Measurements from ENCODE around the gene CRYBG2.
"Not testable (repeated sequence)": the region's sequence is repeated elsewhere in the genome, so short reads cannot be mapped to it uniquely, and the experiment has no call there.

Gene CRYBG2

DNA sequence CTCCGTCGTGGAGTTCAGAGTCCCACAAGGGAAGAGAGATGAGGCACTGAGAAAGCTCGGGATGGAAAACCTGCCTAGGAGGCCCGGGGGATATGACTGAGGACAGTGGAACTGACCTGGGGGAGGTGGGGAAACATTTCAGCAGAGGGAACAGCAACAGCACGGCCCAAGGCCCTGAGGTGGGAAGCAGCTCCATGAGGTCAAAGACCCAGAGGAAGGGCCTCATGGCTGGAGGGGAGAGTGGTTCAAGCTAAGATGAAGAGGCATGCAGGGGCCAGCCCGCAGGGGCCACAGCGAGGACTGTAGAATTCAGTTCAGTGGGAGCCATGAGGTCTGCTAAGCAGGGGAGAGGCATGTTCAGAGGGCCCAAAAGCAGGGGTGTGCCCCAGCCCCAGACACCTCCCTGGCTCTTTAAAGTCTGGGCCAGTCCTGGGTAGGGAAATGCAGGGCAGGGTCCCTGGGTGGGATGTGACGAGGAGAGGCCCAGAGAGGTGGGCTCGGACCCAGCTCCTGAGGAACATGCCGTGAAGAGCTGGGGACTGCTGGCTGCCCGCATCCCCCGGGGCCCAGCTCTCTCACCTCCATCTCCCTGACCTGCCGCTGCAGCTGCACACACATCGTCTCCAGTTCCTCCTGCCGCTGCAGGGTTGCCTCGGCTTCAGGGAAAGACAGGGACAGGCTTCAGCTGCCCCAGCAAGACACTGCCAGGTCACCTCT, 57.4 kb downstream of the CRYBG2 start:
- FAIRE-seq: no peak
- no peak for DNase-seq (ENCODE audit: low spot score)

DNA sequence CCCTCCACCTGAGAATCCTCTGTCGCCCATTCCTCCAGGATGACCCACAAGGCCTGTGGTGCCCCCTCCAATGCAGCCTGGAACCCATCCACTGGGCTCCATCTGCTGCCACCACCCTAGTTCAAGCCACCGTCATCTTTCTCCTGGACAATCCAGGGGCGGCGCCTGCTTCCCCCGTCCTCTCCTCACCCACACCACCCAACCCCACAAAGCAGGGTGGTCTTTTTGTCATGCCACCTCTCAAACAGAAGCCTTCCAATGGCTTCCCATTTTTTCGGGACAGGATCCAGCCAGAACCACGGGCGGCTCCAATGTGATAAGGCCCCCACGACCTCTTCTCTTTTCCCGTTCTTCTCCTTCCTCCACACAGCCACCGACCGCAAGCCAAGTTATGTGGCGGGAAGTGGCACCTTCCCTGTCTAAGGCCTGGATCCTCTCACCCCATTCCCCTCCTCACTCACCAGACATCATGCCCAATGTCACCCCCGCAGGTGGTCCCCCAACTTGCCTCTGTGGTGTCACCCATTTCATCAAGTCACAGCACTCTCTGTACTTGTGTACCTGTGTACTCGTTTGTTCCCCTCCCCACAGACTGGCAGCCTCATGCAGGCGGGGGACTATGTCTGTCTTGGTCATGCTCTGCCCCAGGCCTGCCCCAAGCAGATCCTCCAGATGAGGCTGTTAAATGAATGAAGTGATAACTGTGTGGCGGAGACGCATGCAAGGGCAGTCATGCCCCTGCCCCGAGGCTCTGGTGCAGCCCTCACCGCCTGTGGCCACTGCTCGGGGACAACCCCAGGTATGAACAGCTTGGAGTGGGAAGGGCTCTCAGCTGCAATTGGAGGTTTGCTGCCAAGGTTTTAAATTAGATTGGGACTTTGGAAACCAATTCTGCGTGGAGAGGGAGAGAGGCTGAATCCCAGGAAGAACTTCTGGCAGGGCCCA, 58.5 kb downstream of the CRYBG2 start:
- no peak for DNase-seq (ENCODE audit: low spot score)
- FAIRE-seq: no peak

DNA sequence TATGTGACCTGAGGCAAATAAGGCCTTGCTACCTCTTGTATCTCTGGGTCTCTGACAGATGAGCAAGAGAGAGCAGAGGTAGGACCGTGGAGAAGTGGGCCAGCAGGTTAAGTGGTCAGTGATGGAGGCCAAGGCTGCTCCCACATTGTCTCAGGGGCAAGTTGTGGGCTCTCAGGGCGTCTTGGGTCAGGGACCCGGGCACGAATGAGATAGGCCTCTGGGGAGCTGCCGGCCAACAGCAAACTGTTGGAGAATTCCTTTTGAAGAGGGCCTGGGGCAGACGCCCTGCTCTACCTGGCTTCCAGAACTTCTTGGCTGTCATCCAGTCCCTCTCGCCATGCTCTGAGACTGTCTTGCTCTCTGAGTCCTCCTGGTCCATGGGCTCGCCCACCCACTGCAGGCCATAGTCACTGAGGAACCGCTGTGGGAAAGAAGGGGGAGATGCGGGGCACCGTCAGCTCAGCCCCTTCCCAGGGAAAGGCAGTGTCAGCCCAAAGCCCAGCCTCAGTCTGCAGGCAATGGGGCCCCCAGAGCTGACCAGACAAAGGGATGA, 59.9 kb downstream of the CRYBG2 start:
- FAIRE-seq (no peak), DNase-seq (ENCODE audit: low spot score) (no peak)

DNA sequence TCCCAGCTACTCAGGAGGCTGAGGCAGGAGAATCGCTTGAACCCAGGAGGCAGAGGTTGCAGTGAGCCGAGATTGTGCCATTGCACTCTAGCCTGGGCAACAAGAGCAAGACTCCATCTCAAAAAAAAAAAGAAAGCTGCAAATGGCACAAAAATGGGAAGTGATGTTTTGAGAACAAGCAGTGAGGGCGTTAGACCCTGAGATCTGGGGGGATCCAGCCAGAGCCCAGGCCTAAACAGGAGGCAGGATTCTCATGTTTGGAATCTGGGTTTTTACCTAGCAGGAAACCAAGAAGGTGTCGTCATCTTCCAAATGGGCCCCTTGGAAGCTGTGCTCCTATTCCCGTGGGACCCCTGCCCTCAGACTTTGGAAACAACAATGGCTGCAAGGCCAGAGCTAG, 61.2 kb downstream of the CRYBG2 start:
- DNase-seq (ENCODE audit: low spot score); FAIRE-seq: not testable (repeated sequence)

DNA sequence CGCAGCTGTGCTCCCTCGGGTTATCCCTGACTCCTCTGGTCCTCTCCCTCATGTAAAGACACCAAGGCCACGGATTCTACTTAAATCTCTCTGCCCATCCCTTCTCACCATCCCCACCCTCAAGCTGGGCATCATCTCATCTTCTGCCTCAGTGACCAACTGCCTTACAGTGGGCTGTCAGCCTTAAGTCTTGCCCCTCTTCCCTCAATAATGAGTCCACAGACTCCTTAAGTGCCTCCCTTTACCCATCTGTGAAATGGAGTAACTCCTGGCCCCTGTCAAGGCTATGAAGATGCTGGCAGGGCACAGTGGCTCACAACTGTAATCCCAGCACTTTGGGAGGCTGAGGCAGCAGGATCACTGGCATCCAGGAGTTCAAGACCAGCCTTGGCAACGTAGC, 62.0 kb downstream of the CRYBG2 start:
- no peak for DNase-seq (ENCODE audit: low spot score)
- no peak for FAIRE-seq

DNA sequence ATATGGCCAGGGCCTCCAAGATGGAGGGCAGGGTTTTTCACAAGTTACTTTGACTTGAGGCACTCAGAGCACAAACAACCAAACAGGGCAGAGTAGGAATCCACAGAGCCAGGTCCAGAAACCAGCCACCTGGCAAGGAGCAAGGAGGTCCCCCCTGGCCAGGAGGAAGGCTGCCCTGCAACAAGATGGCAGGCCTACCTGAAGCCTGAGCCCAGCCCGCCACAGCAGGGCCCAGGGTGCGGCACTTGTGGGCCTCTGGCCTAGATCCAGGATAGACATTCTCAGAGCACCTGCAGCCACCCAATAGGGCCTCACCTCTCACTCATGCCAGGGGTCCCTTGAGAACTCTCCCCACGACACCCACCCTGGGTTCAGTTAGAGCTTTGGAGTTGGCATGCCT, 62.5 kb downstream of the CRYBG2 start:
- FAIRE-seq: no peak

DNA sequence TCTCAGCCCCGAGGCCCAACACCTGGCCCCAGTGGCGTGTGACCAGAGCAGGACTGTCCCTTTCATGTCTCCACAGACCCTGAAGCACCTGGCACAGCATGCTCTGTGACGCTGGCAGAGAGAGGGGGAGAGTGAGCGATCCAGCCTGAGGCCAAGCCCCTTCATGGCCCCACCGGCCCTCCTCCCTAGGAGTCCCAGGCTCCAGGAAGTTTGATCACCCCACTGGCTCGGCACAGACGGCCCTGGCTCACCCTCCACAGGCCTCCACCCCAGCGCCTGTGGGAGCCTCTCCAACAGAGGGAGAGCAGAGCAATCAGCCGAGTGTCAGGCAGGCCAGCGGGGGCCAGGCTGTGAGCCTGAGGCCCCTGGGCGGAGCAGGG, 63.1 kb downstream of the CRYBG2 start:
- DNase-seq (ENCODE audit: low spot score) (no peak), FAIRE-seq (no peak)

More for the DNA sequence above, 62.5 kb downstream of the CRYBG2 start:
- DNase-seq (ENCODE audit: low spot score): no peak

DNA sequence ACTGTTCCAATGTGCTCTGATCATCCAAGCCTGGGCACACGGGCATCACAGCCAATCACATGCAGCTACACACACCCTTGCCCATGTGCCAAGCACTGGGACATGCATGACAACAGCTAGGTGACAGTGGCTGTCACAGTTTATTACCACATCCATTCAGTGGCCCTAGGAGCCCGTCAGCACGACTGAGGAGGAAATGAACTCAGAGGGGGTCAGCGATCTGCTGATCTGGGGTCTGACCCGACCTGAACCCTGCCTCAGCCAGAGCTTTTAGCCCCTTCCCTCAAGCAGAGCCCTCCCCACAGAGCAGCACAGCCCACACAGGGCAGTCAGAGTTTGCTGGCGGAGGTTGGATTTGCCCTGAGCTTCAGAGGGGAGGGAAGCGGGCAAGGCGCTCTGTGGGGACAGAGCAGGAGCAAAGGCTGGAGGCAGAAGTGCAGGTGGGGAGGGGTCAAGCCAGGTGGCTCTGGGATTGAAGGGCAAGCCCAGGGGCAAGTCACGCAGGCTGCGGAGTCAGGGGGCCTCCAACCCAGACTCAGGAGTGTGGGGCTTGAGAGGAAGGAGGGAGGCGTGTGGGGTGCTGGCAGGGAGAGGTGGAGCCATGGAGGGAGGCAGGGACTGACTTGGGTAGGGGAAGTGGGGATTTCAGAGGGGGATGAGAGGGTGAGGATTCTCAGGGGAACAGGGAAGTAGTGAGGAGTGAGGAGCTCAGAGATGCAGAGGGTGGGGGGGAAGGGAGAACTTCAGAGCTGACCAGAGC, 63.6 kb downstream of the CRYBG2 start:
- DNase-seq (ENCODE audit: low spot score): no peak
- no peak for FAIRE-seq

DNA sequence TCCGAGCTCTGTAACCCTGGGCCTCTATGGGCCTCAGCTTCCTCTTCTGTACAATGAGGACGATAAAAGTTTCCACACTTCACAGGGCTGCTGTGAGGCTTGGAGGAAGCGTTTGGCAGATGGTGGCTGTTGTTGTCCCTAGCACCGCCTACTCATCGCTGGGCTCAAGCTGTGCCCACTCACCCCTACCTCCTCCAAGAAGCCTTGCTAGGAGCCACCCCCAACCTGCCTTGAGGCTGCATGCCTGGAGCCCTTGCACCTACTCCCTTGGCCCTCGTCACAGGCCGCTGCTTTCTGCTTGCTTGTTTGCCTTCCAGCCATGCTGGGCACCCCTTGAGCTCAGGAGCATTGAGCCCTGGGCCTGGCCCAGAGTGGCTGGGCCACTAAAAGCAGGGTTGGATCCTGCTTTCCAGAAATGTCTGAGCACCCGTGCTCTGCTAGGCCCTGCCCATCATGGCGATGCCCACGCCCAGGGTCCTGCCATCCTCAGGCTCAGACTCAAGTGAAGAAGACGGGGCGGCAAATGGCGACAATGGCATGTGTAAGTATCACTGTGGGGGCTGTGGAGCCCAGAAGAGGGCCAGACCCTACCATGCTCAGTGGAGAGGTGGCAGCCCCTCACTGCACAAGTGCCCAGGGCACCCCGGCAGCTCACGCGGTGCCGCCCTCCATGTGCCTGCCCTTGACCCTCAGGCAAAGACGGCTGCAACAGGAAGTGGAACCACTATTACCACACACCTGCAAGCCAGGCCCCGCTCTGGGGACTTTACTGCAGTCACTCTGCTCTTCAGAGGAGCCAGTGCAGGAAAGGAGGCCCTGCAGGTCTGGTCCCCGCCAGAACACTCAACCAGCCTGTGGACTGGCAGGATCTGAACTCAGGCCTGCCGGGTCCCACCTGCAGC, 64.5 kb downstream of the CRYBG2 start:
- no peak for DNase-seq (ENCODE audit: low spot score)
- no peak for FAIRE-seq

DNA sequence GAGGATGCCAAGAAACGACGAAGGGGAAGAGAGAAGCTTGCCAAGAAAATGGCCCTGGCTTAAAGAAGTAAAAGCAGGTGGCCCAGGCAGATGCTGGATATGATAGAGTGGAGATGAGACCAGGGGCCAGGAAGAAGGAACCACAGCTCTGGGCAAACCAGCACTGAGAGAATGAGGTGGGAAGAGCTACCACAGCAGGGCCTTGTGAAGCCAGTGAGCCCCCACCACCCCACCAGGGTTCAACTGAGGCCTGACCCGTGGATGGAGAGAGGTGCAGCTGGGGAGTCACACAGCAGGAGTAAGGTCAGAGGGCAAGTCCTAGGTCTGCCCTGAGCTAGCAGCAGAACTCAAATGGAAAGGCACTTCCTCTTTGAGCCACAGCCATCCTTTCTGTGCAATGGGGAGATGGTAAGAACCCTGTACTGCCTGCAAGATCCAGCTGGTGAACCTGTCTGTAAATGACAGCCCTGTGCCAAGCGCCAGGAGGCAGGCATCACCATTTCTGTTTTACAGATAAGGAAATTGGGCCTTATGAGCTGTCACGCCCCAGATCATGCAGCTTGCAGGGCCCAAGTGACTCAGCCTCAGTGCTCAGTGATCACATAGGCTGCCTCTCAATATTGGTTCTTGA, 65.5 kb downstream of the CRYBG2 start:
- FAIRE-seq: no peak
- no peak for DNase-seq (ENCODE audit: low spot score)

DNA sequence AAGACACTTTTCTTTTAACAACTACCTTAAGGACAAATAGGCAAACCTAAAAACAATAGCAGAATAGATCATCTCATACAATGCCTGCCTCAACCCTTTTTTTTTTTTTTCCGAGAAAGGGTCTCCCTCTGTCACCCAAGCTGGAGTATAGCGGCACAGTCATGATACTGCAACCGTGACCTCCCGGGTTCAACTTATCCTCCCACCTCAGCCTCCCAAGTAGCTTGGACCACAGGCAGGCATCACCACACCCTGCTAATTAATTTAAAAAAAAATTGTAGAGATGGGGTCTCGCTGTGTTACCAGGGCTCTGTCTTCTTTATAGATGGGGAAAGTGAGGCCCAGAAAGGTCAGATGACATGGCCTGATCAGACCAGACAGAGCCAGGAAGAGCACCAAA, 66.1 kb downstream of the CRYBG2 start:
- FAIRE-seq (no peak), DNase-seq (ENCODE audit: low spot score) (no peak)

DNA sequence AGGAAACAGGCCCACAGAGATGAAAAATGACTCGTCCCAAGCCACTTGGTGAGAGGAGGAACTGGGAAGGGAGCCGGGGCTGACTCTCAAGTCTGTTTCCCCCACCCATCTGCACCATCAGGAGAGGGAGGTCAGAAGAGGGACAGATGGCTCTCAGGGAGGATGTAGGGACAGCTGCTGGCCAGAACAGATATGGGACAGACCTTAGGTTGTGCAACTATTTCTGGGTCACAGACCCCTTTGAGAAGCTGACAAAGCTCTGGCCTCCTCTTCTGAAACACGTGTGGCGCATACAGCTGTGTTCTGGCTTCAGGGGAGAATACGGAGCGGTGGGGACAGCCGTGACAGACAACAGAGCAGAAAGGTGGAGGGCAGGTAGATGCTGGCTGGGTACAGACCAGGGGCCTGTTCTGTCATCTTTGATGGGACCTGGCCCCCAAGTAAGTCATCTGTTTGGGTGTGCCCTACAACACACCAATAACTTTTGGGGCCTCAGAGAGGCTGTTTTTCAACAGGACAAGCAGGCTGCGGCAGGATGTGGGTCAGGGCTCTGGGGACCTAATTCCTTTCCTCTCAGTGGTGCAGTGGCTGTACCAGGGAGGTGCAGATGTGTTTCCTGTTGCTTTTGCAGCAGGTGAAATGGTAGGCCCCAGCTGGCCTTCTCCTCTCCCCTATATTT, 66.8 kb downstream of the CRYBG2 start:
- no peak for FAIRE-seq
- no peak for DNase-seq (ENCODE audit: low spot score)

DNA sequence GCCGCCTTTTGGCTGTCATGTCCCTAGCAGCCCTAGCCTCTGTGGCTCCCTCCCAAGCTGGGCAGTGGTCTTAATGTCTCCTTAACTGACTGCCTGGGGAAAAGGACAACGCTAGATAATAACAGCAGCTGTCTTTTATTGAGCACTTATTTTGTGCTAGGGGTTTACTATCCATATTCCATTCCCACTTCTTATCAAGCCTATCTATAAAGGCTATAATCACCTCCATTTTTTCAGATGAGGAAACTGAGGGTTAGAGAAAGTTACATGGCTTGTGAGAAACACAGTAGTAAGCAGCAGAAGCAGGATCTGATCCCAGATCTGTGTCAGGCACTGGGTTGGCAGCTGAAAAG, 67.9 kb downstream of the CRYBG2 start:
- FAIRE-seq (no peak), DNase-seq (ENCODE audit: low spot score) (no peak)

DNA sequence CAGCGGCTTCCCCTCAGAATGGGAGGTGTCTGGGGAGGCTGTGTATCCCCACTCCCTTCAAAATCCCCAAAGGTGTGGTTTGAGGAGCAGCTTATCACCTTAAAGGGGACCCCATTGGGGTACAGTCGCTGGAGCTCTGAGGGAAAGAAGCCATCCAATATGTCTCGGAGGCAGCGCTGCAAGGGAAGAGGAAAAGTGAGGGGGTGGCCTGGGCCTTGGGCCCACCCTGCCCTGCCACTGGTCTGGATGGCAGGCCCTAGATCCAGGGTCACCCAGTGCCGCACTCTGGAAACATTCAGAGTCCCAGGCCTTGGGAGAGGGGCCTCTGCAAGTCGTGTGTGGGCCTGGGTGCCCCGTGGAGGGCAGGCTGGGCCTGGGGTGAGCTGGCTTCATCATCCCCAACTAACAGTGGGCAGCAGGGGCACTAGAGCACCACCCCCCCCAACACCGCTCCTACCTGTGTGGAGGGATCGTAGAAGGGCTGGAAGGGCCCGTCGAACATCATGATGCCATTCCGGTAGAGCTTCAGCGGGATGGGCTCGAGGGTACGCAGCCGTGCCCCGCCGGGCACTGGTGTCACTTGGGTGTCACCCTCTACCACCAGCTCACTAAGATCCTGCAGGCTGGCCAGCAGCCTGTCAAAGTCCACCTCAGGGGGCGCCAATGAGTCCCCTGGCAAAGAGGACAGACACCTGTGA, 68.4 kb downstream of the CRYBG2 start:
- DNase-seq (ENCODE audit: low spot score) (no peak), FAIRE-seq (no peak)

DNA sequence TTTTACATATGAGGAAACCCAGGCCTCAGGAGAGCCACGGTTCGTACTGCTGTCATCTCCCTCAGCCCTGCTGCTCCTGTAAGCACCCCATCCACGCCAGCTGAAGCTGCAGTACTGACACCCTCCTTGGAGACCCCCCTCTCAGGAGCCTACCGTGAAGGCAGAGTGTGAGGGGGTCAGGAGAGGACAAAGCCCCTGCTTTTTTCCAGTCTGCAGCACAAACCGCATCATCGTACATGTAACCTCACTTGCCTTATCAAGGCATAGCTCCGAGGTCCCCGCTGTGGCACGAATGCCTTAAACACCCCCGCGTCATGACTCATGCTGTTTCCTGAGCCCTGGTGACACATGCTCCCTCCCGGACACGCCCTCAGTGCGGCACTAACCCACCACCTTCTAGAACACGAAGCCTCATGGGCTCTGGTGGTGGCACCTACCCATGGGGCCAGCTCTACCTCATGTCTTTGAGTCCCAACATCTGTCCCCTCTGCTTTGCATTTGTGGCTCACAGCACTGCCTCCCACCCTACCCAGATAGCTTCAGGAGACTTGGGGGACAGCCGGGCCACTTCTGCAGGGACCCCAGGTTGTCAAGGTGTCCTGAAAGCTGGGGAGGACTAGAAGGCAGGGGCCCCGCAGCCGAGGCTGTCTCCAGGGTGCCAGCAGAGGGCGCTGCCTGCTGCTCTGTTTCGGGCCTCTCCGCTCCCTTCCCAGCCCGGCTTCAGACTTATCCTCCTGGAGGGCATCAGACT, 69.2 kb downstream of the CRYBG2 start:
- DNase-seq (ENCODE audit: low spot score) (peak; percentile 93), FAIRE-seq (peak; percentile 58)

DNA sequence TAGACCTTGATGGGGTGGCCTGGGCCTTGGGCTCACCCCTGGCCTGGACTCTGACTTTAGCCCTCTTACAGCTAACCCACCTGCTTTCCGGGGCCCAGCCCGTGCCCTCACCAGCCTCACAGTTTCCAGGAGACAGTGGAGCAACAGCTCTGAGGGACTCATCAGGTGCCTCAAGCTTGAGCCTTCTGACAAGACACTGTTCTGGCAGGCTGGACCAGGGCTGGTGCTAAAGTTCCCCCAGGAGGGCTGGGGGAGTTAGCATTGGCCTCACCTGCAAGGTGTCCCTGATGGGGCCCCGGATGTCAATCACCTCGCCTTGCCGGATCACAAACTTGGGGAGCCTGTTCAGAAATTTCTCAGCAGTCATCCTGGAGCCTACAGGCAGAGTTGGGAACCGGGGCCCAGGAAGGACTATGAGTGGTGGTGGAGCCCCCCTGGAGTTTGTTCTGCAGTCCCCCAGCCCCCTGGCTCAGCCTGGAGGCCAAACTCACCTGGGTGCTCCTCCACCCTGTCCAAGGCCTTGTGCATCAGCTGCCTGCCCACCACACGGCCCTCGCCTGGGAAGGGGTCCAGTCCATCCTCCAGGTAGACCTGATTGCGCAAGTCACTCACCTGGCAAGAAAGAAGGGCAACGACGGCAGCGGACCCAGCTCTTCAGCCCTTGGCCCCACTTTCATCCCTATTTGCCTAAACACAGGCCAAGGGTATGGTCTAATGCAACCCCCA, 69.9 kb downstream of the CRYBG2 start:
- FAIRE-seq: no peak
- DNase-seq (ENCODE audit: low spot score): no peak

DNA sequence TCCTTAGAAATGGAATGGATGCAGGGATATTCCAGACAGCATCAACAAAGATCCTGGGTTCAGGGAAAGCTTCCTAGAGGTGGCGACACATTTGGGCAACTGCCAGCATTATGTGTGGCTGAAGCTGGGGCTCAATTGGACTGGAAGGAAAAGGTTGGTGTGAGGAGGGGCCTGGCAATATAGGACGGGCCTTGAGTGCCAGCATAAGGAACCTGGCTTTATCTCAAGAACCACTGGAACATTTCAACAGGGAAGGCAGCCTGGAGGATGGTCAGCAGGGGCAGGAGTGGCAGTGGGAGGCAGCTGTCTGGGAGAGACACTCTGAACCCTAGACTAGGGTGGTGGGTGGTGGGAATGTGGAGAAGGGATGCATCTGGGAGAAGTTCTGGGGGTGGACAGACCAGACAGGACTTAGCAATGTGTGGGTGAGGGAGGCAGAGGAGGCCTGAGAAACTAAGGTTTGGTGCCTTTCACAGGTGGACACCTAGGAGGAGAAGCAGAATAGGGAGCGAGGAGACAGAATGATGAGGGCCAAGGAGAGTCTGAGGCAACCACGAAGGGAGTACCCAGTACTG, 70.6 kb downstream of the CRYBG2 start:
- DNase-seq (ENCODE audit: low spot score) (no peak), FAIRE-seq (no peak)

All from urothelium cell line (cell line).